ENCODE data around the gene HDAC4.

DNA sequence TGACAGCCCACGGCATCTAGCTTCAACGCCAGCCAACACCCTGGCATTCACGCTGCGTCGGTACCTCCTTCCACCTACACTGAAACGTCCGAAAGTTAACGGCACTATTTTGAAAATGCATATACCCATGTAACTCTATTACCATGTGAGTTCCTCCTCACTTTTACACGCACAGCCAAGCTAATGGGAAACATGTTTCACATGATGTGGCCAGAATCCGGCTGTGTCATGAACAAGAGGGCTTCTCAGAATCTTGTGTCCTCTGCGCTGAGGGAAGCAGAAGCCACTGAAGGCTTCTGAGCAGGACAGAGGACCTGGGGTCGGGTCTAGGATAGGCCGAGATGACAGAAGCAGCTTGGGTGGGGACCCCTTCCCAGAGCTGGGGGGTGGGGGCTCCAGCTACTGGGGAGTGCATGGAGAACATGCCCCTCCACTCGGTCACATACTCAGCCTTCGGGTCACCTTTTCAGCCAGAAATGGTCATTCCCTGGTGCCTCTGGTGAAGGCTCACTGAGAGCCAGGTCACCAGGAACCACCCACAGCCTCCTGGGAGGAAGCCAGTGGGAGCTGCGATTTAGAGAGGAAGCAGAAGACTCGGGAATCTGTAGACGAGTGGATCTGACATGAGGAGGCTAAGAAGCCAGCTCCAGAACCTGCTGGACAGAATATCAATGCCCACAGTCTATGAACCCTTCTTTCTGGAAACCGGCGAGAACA, 41.5 kb downstream of the HDAC4 start:
- TF ChIP-seq RAD21 (IDR thresholded peaks at IDR 0.05; ENCODE audit: low read depth) (no peak), ELF1 (IDR thresholded peaks at IDR 0.05; ENCODE audit: borderline replicate concordance, low read depth) (no peak), SIN3A (IDR thresholded peaks at IDR 0.05; ENCODE audit: low read depth) (no peak), CEBPB (IDR thresholded peaks at IDR 0.05; ENCODE audit: low read depth) (no peak), ZFX (IDR thresholded peaks at IDR 0.05) (no peak), YY1 (IDR thresholded peaks at IDR 0.05; ENCODE audit: extremely low read depth, insufficient replicate concordance, low read depth, low read length) (no peak), POLR2A (IDR thresholded peaks at IDR 0.05; ENCODE audit: borderline replicate concordance, extremely low read depth, insufficient read depth, insufficient read length) (no peak)
- TF ChIP-seq, protein P1, sequence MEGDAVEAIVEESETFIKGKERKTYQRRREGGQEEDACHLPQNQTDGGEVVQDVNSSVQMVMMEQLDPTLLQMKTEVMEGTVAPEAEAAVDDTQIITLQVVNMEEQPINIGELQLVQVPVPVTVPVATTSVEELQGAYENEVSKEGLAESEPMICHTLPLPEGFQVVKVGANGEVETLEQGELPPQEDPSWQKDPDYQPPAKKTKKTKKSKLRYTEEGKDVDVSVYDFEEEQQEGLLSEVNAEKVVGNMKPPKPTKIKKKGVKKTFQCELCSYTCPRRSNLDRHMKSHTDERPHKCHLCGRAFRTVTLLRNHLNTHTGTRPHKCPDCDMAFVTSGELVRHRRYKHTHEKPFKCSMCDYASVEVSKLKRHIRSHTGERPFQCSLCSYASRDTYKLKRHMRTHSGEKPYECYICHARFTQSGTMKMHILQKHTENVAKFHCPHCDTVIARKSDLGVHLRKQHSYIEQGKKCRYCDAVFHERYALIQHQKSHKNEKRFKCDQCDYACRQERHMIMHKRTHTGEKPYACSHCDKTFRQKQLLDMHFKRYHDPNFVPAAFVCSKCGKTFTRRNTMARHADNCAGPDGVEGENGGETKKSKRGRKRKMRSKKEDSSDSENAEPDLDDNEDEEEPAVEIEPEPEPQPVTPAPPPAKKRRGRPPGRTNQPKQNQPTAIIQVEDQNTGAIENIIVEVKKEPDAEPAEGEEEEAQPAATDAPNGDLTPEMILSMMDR (IDR thresholded peaks at IDR 0.05 in 2 of 3, conservative IDR thresholded peaks at IDR 0.05 in 1 of 3; ENCODE audit: borderline replicate concordance in 1 of 3, insufficient read depth in 1 of 3, low read depth in 2 of 3, low read length in 2 of 3), result no peak
- TF ChIP-seq, protein P2, sequence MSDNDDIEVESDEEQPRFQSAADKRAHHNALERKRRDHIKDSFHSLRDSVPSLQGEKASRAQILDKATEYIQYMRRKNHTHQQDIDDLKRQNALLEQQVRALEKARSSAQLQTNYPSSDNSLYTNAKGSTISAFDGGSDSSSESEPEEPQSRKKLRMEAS (IDR thresholded peaks at IDR 0.05), result no peak
- TF ChIP-seq, protein P3, sequence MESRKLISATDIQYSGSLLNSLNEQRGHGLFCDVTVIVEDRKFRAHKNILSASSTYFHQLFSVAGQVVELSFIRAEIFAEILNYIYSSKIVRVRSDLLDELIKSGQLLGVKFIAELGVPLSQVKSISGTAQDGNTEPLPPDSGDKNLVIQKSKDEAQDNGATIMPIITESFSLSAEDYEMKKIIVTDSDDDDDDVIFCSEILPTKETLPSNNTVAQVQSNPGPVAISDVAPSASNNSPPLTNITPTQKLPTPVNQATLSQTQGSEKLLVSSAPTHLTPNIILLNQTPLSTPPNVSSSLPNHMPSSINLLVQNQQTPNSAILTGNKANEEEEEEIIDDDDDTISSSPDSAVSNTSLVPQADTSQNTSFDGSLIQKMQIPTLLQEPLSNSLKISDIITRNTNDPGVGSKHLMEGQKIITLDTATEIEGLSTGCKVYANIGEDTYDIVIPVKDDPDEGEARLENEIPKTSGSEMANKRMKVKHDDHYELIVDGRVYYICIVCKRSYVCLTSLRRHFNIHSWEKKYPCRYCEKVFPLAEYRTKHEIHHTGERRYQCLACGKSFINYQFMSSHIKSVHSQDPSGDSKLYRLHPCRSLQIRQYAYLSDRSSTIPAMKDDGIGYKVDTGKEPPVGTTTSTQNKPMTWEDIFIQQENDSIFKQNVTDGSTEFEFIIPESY (IDR thresholded peaks at IDR 0.05; ENCODE audit: extremely low read depth, insufficient replicate concordance, low read length), result no peak
